Thyroid gland (tissue), 4 donors: ENCODE results near the gene ZFYVE27. TPM values are rescaled to one million over a fixed set of nuclear protein-coding genes. Genes with fewer than 3 reads are reported as not detected.

Experiments used
- DNase-seq, 2 donors: peaks; one replicate each; pipeline ENCODE4 v3.0.0-alpha.2; 2019
- H3K27ac ChIP-seq, 3 donors: fragments of 200-600 bp; sonication (generic); 1 replicate in 2 of 3; 2 replicates in 1 of 3; pipeline ENCODE4 v1.5.1; 2016 to 2019; ENCODE audit warnings: mild to moderate bottlenecking in 1 of 3, moderate library complexity in 1 of 3
- H3K27me3 ChIP-seq: fragments of 200-600 bp; sonication (generic); one replicate; pipeline ENCODE4 v1.5.1; 2019
- H3K36me3 ChIP-seq, 2 donors: fragments of 200-600 bp; sonication (generic); one replicate each; pipeline ENCODE4 v1.5.1; 2016 to 2019
- H3K4me1 ChIP-seq, 2 donors: fragments of 200-600 bp; sonication (generic); one replicate each; pipeline ENCODE4 v1.5.1; 2017 to 2019
- H3K4me3 ChIP-seq, 3 donors: fragments of 200-600 bp; sonication (generic); replicated peaks in 1 of 3; 1 replicate in 2 of 3; 2 replicates in 1 of 3; pipeline ENCODE4 v1.5.1; 2016; ENCODE audit warnings: mild to moderate bottlenecking in 1 of 3
- H3K9me3 ChIP-seq: fragments of 200-600 bp; sonication (generic); one replicate; pipeline ENCODE4 v1.5.1; 2017
- CTCF ChIP-seq, 6 experiments: fragments of 200-600 bp in 3 of 6; fragments of 450-650 bp in 3 of 6; sonication (generic) in 3 of 6; IDR thresholded peaks; one replicate each; pipeline ENCODE4 v1.5.1; 2016 to 2019; ENCODE audit warnings: antibody characterized with exemption in 6 of 6, mild to moderate bottlenecking in 2 of 6, inconsistent platforms in 1 of 6, moderate library complexity in 1 of 6
- POLR2A ChIP-seq, 2 donors: fragments of 450-650 bp; IDR thresholded peaks; one replicate each; pipeline ENCODE4 v1.6.1; 2017; ENCODE audit warnings: antibody characterized with exemption in 2 of 2, mild to moderate bottlenecking in 2 of 2, moderate library complexity in 1 of 2
- WGBS, 2 donors: methylation state at CpG; one replicate each; pipeline ENCODE4 v1.1.5; 2017; 5-methylcytosine and 5-hydroxymethylcytosine counted together
- intact Hi-C: fragments of 100-400 bp; cut with DNase I; formaldehyde crosslinking; loops from one replicate; pipeline ENCODE4 v1.15.1; 2023
- total RNA-seq, 4 donors: library from RNA; depleted of rRNA; stranded (reverse); fragments of >200 nt; gene quantifications; one replicate each; pipeline ENCODE4 v1.2.3, GENCODE V29; 2016

Gene ZFYVE27
- total RNA-seq, 4 donors from 2014 or later = 18.4 to 43.5 (median 24.8) TPM

DNA sequence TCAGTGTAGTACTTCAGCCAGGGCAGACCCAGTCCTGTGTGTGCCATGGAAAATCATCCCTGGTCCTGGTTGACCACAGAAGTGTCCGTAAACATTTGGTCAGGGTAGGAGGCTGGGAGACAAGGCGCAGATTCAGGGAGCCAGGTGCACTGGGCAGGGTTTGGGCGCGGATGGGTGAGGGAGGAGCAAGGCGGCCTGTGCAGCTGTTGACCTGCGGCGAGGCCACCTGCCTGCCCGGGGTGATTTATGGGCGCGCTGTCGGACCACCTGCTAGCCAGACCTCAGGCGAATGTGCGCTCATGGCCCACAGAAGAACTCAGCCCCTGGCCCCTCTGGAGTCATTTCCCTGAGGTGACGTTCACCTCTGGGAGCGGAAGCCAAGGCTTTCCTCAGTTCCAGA is 28.3 kb downstream of the ZFYVE27 start:
- WGBS, 2 donors = 97 to 98% methylated on average over 15 of the region's 15 CpGs

DNA sequence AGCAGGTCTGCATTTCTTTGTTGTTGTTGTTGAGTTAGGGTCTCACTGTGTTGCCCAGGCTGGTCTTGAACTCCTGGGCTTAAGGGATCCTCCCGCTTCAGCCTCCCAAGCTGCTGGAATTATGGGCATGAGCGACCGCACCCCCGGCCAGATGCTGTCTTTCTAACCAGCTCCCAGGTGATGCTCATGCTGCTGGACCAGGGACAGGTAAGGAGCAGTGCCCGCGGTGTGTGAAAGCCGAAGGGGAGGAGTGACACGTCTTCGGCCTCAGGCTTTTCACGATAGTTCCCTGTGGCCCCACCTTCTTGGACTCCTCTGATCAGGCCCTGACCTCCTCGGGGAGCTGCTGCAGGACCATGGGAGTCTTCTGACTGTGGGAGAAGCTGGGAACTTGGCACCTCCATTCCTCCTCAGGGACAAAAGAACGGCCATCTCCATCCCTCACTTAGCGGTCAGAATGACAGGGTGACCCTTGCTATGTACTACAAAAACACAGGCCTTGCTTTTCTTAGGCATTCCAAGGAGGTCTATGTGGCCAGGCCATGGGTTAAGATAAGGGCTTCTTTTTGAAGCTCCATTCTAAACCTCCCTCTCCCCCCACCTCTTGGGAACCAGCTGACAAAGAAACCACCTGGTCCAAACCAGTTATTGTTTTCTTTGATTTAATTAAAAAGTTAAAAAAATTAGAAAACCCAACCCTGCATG is 29.3 kb downstream of the ZFYVE27 start:
- H3K9me3 ChIP-seq = no peaks in the 10 kb centered on the region
- no peak overlapping the region for H3K27ac ChIP-seq
- WGBS, 2 donors = 84 to 87% methylated on average over 13 of the region's 13 CpGs
- TF ChIP-seq POLR2A (IDR thresholded peaks at IDR 0.05) = no peak
- no peak for TF ChIP-seq CTCF (IDR thresholded peaks at IDR 0.05)
- intact Hi-C loops = no loop called here
- no peak for DNase-seq
- H3K36me3 ChIP-seq = peaks cover 0 to 6% of the 10 kb centered on the region in 2 donors
- peaks cover 6% of the 10 kb centered on the region for H3K27me3 ChIP-seq
- peaks cover 0 to 5% of the 10 kb centered on the region in 2 donors for H3K4me1 ChIP-seq
- H3K4me3 ChIP-seq = no peak overlapping the region

More for the DNA sequence above, 28.3 kb downstream of the ZFYVE27 start:
- intact Hi-C loops = no loop called here
- Histone ChIP-seq H3K36me3 (peaks cover 0 to 14% of the 10 kb centered on the region in 2 donors), H3K27me3 (no peaks in the 10 kb centered on the region), H3K4me1 (no peaks in the 10 kb centered on the region), H3K4me3 (no peak overlapping the region), H3K27ac (no peak overlapping the region), H3K9me3 (no peaks in the 10 kb centered on the region)
- TF ChIP-seq CTCF (IDR thresholded peaks at IDR 0.05) (no peak), POLR2A (IDR thresholded peaks at IDR 0.05) (no peak)
- no peak for DNase-seq

DNA sequence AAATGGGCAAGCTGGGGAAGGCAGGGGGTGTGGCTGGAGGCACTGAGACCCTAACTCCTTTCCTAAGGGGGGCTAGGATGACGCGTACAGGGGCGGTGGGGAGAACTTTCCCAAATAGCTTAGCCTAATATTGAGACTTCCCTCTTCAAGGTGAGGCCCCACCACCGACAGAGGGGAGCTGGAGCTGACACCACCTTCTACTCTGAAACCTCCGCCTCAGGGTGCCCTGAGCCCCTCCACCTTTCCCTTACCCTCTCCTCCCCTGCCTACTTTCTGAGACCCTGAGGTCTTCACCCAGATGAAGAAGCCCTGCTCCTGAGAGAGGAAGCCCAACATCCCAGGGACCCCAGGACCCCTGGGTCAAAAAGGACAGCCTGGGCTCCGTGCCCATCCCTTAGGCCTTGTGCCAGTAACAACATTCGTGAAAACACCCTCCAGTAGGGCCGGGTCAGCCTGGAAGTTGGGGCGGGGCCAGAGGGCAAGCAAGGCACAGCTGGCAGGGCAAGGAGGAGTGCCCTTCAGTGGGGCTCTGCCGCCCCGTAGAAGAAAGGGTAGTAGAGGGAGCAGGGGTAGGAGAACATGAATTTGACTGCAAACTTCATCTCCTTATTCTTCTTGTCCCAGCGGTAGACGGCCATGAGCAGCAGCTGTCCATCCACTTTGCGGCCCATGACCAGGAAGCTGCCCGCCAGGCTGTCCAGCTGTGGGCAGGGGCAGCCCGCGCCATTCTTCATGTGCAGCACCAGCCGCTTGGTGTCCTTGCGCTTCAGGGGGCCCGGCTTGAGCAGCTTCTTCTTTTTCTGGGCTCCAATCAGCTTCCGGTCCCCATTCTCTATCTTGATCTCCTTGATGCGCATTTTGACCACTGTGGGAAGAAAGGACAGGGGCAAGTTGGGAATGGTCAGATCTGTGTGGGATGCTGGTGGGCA is 30.3 kb downstream of the ZFYVE27 start:
- Histone ChIP-seq H3K27ac (no peak overlapping the region), H3K9me3 (no peaks in the 10 kb centered on the region), H3K36me3 (peaks cover 0 to 2% of the 10 kb centered on the region in 2 donors), H3K4me1 (peaks cover 0 to 8% of the 10 kb centered on the region in 2 donors), H3K4me3 (no peak overlapping the region), H3K27me3 (peaks cover 7% of the 10 kb centered on the region)
- intact Hi-C loops = no loop called here
- no peak for TF ChIP-seq CTCF (IDR thresholded peaks at IDR 0.05)
- TF ChIP-seq POLR2A (IDR thresholded peaks at IDR 0.05) = no peak
- no peak for DNase-seq
- 88% methylated on average over 22 of the region's 22 CpGs for WGBS, 2 donors

GRCh38 chr10:97768322-97769315 is 31.7 kb downstream of the ZFYVE27 start:
- H3K36me3 ChIP-seq = no peaks in the 10 kb centered on the region
- TF ChIP-seq POLR2A (IDR thresholded peaks at IDR 0.05) (no peak), CTCF (IDR thresholded peaks at IDR 0.05) (no peak)
- no peaks in the 10 kb centered on the region for H3K9me3 ChIP-seq
- DNase-seq = no peak
- intact Hi-C loops = no loop called here
- peaks cover 0 to 8% of the 10 kb centered on the region in 2 donors for H3K4me1 ChIP-seq
- H3K27ac ChIP-seq = no peak overlapping the region
- no peak overlapping the region for H3K4me3 ChIP-seq
- peaks cover 7% of the 10 kb centered on the region for H3K27me3 ChIP-seq
- WGBS, 2 donors = 82 to 88% methylated on average over 9 of the region's 9 CpGs
